Spleen (tissue), 7 donors: Measurements from ENCODE around the gene OR7D4.

Source experiments
- CTCF ChIP-seq, 11 experiments: fragments of 200-600 bp in 7 of 11; fragments of 450-650 bp in 4 of 11; sonication (generic) in 4 of 11; IDR thresholded peaks in 8 of 11; conservative IDR thresholded peaks in 3 of 11; 1 replicate in 7 of 11; 2 replicates in 4 of 11; pipeline versions ENCODE4 v1.4.0 to v1.8.0; 2016 to 2021; ENCODE audit warnings: antibody characterized with exemption in 11 of 11, inconsistent platforms in 4 of 11, mild to moderate bottlenecking in 1 of 11
- POLR2AphosphoS5 ChIP-seq, 3 donors: sonication (generic); formaldehyde crosslinking; IDR thresholded peaks; one replicate each; pipeline ENCODE4 v1.5.1; 2017; ENCODE audit warnings: antibody characterized with exemption in 3 of 3
- donor health status: DM: no; HTN: no; CAD: no; lungs with moderate emphysema.
- donor health status: DM: no; HTN: no; CAD: no.
- donor health status: DM: no; HTN: no; CAD: no.

GRCh38 chr19:9250630-9251029, 31.2 kb upstream of the OR7D4 start, which contains the start of gene OR7E24:
- TF ChIP-seq CTCF (IDR thresholded peaks at IDR 0.05 in 8 of 11, conservative IDR thresholded peaks at IDR 0.05 in 3 of 11), result no peak
- no peak for TF ChIP-seq POLR2AphosphoS5 (IDR thresholded peaks at IDR 0.05)
